GM10266 (cell line): ENCODE results near the gene NDUFA11.

Experiments
- DNase-seq: peaks from one replicate; pipeline ENCODE4 v3.0.0; 2012; ENCODE audit errors: extremely low spot score
- CTCF ChIP-seq: IDR thresholded peaks from 2 replicates; pipeline ENCODE4 v1.5.1; 2012; ENCODE audit warnings: mild to moderate bottlenecking, low read depth; ENCODE audit not compliant: control insufficient read depth, insufficient read depth; ENCODE audit errors: missing control alignments

NDUFA11 gene

DNA sequence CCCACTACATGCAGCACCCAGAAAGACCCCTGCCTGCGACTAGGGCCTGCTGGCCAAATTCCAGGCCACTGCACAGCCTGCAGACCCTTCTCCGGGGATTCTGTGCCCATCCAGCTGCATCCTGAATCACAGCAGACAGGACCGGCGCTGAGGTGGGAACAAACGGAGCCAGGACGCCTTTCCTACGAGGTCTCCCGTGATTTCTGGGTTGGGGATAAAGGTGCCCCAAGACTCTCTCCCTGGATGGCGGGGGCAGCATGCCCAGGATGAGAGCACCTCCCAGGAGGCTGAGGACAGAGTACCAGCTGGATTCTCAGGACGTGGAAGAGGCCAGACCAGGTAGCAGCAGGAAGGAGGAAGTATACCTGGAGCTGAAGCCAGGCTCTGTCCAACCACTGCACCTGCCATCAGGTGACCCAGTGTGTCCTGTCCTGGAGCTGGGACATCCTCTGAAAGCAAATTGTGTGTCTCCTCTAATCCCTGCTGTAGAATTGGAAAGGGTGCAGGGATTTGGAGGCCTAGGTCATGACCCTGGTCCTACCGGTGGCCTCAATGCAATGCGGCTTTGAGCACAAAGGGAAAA lies 29.9 kb downstream of the NDUFA11 start:
- no peak for TF ChIP-seq CTCF
- DNase-seq, result no peak

DNA sequence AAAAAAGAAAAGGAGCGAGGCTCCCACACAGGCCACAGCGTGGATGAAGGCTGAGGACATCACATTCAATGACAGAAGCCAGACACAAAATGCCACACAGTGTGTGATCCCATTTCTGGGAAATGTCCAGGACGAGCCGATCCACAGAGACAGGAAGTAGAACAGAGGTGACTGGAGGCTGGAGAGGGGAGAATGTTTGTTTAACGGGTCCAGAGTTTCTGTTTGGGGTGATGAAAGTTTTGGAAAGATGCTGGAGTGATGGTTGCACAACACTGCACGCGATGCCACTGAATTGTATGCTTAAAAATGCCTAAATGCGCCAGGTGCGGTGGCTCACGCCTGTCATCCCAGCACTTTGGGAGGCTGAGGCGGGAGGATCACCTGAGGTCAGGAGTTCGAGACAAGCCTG lies 32.6 kb downstream of the NDUFA11 start:
- no peak for TF ChIP-seq CTCF
- DNase-seq, result no peak

- no peak for TF ChIP-seq CTCF
- DNase-seq, result no peak
Measured at GRCh38 chr19:5867201-5868136, 36.1 kb downstream of the NDUFA11 start.

GRCh38 chr19:5865772-5866171 lies 37.8 kb downstream of the NDUFA11 start:
- DNase-seq, result no peak
- no peak for TF ChIP-seq CTCF

- DNase-seq, result no peak
- no peak for TF ChIP-seq CTCF
Measured at GRCh38 chr19:5864725-5865486, 38.7 kb downstream of the NDUFA11 start.

- TF ChIP-seq CTCF, result no peak
- DNase-seq, result no peak
Measured at GRCh38 chr19:5864013-5864720, 39.4 kb downstream of the NDUFA11 start.
